HG03521 (cell line): Measurements from ENCODE around the gene MARS2.
"Not testable (repeated sequence)": the region's sequence is repeated elsewhere in the genome, so short reads cannot be mapped to it uniquely, and the experiment has no call there.

ENCODE experiments used
- ATAC-seq: cut with Tn5 transposase; IDR thresholded peaks from one replicate; pipeline ENCODE4 v1.9.1; 2021; ENCODE audit warnings: mild to moderate bottlenecking, moderate library complexity; ENCODE audit not compliant: unreplicated experiment

Gene MARS2

GRCh38 chr2:197705121-197705911, at the start of gene MARS2:
Gene MARS2, plus strand, starts transcription at chr2:197705369. Its CDS starts 37 bp downstream, at chr2:197705406.
- peak; percentile 86 for ATAC-seq

- no peak for ATAC-seq
Observed at GRCh38 chr2:197657562-197657961, 47.6 kb upstream of the MARS2 start.

- ATAC-seq = no peak
Observed at GRCh38 chr2:197661626-197662025, 43.5 kb upstream of the MARS2 start.

- no peak for ATAC-seq
Observed at GRCh38 chr2:197666277-197666676, 38.9 kb upstream of the MARS2 start.

GRCh38 chr2:197668296-197668695, 36.9 kb upstream of the MARS2 start:
- ATAC-seq = no peak

GRCh38 chr2:197669077-197669476, 36.1 kb upstream of the MARS2 start:
- no peak for ATAC-seq

GRCh38 chr2:197672371-197672893, 32.7 kb upstream of the MARS2 start:
- no peak for ATAC-seq

GRCh38 chr2:197673106-197673505, 32.1 kb upstream of the MARS2 start:
- no peak for ATAC-seq

- no peak for ATAC-seq
Observed at GRCh38 chr2:197673606-197674005, 31.6 kb upstream of the MARS2 start.

GRCh38 chr2:197674060-197674459, 31.1 kb upstream of the MARS2 start:
- no peak for ATAC-seq

GRCh38 chr2:197674591-197674990, 30.6 kb upstream of the MARS2 start:
- ATAC-seq = no peak

GRCh38 chr2:197675246-197675645, 29.9 kb upstream of the MARS2 start, which contains the start of gene RFTN2:
Gene RFTN2, minus strand, starts transcription at chr2:197675587. Its CDS starts 129 bp downstream, at chr2:197675458.
- ATAC-seq = no peak

GRCh38 chr2:197675711-197676188, 29.4 kb upstream of the MARS2 start:
- ATAC-seq = no peak

GRCh38 chr2:197677056-197677455, 28.1 kb upstream of the MARS2 start:
- ATAC-seq = no peak

GRCh38 chr2:197677483-197677882, 27.7 kb upstream of the MARS2 start:
- no peak for ATAC-seq

GRCh38 chr2:197695206-197695605, 10.0 kb upstream of the MARS2 start:
- ATAC-seq = not testable (repeated sequence)

- not testable (repeated sequence) for ATAC-seq
Observed at GRCh38 chr2:197695971-197696370, 9.2 kb upstream of the MARS2 start.

GRCh38 chr2:197696571-197696970, 8.6 kb upstream of the MARS2 start:
- ATAC-seq = not testable (repeated sequence)

- ATAC-seq = not testable (repeated sequence)
Observed at GRCh38 chr2:197699724-197700123, 5.4 kb upstream of the MARS2 start.

- no peak for ATAC-seq
Observed at GRCh38 chr2:197700960-197701359, 4.2 kb upstream of the MARS2 start.

GRCh38 chr2:197704434-197705120, 592 bp upstream of the MARS2 start:
- peak; percentile 19 for ATAC-seq
